Measurements from ENCODE around the gene CCDC88B.

Gene CCDC88B

GRCh38 chr11:64360448-64360921, 20.5 kb downstream of the CCDC88B start:
- DNase-seq, result no peak

- DNase-seq, result no peak
Measured at GRCh38 chr11:64361659-64362058, 21.7 kb downstream of the CCDC88B start.

- DNase-seq, result no peak
Measured at GRCh38 chr11:64362339-64362738, 22.3 kb downstream of the CCDC88B start.

GRCh38 chr11:64364435-64364834, 24.4 kb downstream of the CCDC88B start:
- DNase-seq, result no peak

GRCh38 chr11:64364911-64365310, 24.9 kb downstream of the CCDC88B start:
- no peak for DNase-seq

- no peak for DNase-seq
Measured at GRCh38 chr11:64366751-64367150, 26.7 kb downstream of the CCDC88B start.

- no peak for DNase-seq
Measured at GRCh38 chr11:64367931-64368672, 28.1 kb downstream of the CCDC88B start.

- DNase-seq, result no peak
Measured at GRCh38 chr11:64368673-64369074, 28.7 kb downstream of the CCDC88B start.

- DNase-seq, result no peak
Measured at GRCh38 chr11:64369440-64370421, 29.7 kb downstream of the CCDC88B start.

GRCh38 chr11:64371201-64371600, 31.2 kb downstream of the CCDC88B start:
- DNase-seq, result no peak

GRCh38 chr11:64372021-64372420, 32.0 kb downstream of the CCDC88B start:
- no peak for DNase-seq

- peak; percentile 96 to 99 for DNase-seq
Measured at GRCh38 chr11:64372802-64373597, 33.0 kb downstream of the CCDC88B start.

GRCh38 chr11:64373598-64373974, 33.6 kb downstream of the CCDC88B start:
- no peak for DNase-seq

- no peak for DNase-seq
Measured at GRCh38 chr11:64376071-64376470, 36.1 kb downstream of the CCDC88B start.

GRCh38 chr11:64378335-64378880, 38.4 kb downstream of the CCDC88B start:
- no peak for DNase-seq

- DNase-seq, result no peak
Measured at GRCh38 chr11:64379160-64379559, 39.2 kb downstream of the CCDC88B start.

GRCh38 chr11:64379817-64380709, 40.1 kb downstream of the CCDC88B start:
- DNase-seq, result no peak

GRCh38 chr11:64381350-64381749, 41.3 kb downstream of the CCDC88B start:
- DNase-seq, result no peak

- DNase-seq, result no peak
Measured at GRCh38 chr11:64382047-64382446, 42.0 kb downstream of the CCDC88B start.

GRCh38 chr11:64382586-64382985, 42.6 kb downstream of the CCDC88B start:
- no peak for DNase-seq

- no peak for DNase-seq
Measured at GRCh38 chr11:64383580-64383979, 43.6 kb downstream of the CCDC88B start.

Measured in NCI-H2081 (cell line).